ENCODE measurements around the gene OR51B5.
"Not testable (repeated sequence)": the region's sequence is repeated elsewhere in the genome, so short reads cannot be mapped to it uniquely, and the experiment has no call there.

OR51B5 gene

GRCh38 chr11:5343474-5344335 lies at the start of gene OR51B5:
Gene OR51B5 (minus strand): TSS chr11:5343524. CDS start chr11:5343524, 0 bp downstream.
- DNase-seq, result no peak
- Mint-ChIP-seq H3K27ac (no peak within 1 kb of the TSS), H3K9me3 (no peaks in the 10 kb centered on the region), H3K36me3 (no peaks in the 10 kb centered on the region), H3K4me3 (no peak within 1 kb of the TSS), H3K4me1 (no peaks in the 10 kb centered on the region), H3K27me3 (no peaks in the 10 kb centered on the region)
- CTCF ChIA-PET, result no interaction called here

GRCh38 chr11:5390210-5390609 lies 46.9 kb upstream of the OR51B5 start:
- H3K27ac Mint-ChIP-seq, result no peak overlapping the region
- no peaks in the 10 kb centered on the region for H3K27me3 Mint-ChIP-seq
- H3K4me1 Mint-ChIP-seq, result no peaks in the 10 kb centered on the region
- no peaks in the 10 kb centered on the region for H3K36me3 Mint-ChIP-seq
- H3K4me3 Mint-ChIP-seq, result no peak overlapping the region
- CTCF ChIA-PET, result no interaction called here
- H3K9me3 Mint-ChIP-seq, result no peaks in the 10 kb centered on the region
- no peak for DNase-seq

- CTCF ChIA-PET, result no interaction called here
- Mint-ChIP-seq H3K9me3 (no peaks in the 10 kb centered on the region), H3K27me3 (no peaks in the 10 kb centered on the region), H3K4me3 (no peak overlapping the region), H3K36me3 (no peaks in the 10 kb centered on the region), H3K27ac (no peak overlapping the region), H3K4me1 (no peaks in the 10 kb centered on the region)
- no peak for DNase-seq
Observed at GRCh38 chr11:5384335-5384734, 41.0 kb upstream of the OR51B5 start.

- Mint-ChIP-seq H3K27ac (no peak within 1 kb of the TSS), H3K9me3 (no peaks in the 10 kb centered on the region), H3K4me3 (no peak within 1 kb of the TSS), H3K4me1 (no peaks in the 10 kb centered on the region), H3K36me3 (no peaks in the 10 kb centered on the region), H3K27me3 (no peaks in the 10 kb centered on the region)
- CTCF ChIA-PET, result no interaction called here
- no peak for DNase-seq
Observed at GRCh38 chr11:5383576-5383975, 40.3 kb upstream of the OR51B5 start, which contains the start of gene OR51M1. Gene OR51M1 (plus strand): TSS chr11:5383812. CDS start chr11:5389399, 5,587 bp downstream.

GRCh38 chr11:5380740-5381342 lies 37.5 kb upstream of the OR51B5 start:
- Mint-ChIP-seq H3K36me3 (no peaks in the 10 kb centered on the region), H3K9me3 (no peaks in the 10 kb centered on the region), H3K4me1 (no peaks in the 10 kb centered on the region), H3K27ac (no peak overlapping the region), H3K4me3 (no peak overlapping the region), H3K27me3 (no peaks in the 10 kb centered on the region)
- CTCF ChIA-PET, result interaction anchor here (0.9 to 1.4 kb wide), 2 partner anchors 10 to 744 kb away, joined by 3 to 5 read pairs; partner anchors contain the start of gene OR51D1
- DNase-seq, result peak; percentile 37

- H3K36me3 Mint-ChIP-seq, result no peaks in the 10 kb centered on the region
- no peaks in the 10 kb centered on the region for H3K9me3 Mint-ChIP-seq
- no peak for DNase-seq
- peaks cover 3% of the 10 kb centered on the region for H3K27me3 Mint-ChIP-seq
- no peak overlapping the region for H3K27ac Mint-ChIP-seq
- no peak overlapping the region for H3K4me3 Mint-ChIP-seq
- no peaks in the 10 kb centered on the region for H3K4me1 Mint-ChIP-seq
- CTCF ChIA-PET, result no interaction called here
Observed at GRCh38 chr11:5369789-5370188, 26.5 kb upstream of the OR51B5 start.

- H3K27me3 Mint-ChIP-seq, result peaks cover 3% of the 10 kb centered on the region
- no peaks in the 10 kb centered on the region for H3K36me3 Mint-ChIP-seq
- CTCF ChIA-PET, result no interaction called here
- no peak overlapping the region for H3K4me3 Mint-ChIP-seq
- no peak for DNase-seq
- no peaks in the 10 kb centered on the region for H3K9me3 Mint-ChIP-seq
- no peak overlapping the region for H3K27ac Mint-ChIP-seq
- H3K4me1 Mint-ChIP-seq, result no peaks in the 10 kb centered on the region
Observed at GRCh38 chr11:5368502-5369043, 25.2 kb upstream of the OR51B5 start.

- no peak for DNase-seq
- Mint-ChIP-seq H3K4me1 (no peaks in the 10 kb centered on the region), H3K27ac (no peak overlapping the region), H3K27me3 (peaks cover 3% of the 10 kb centered on the region), H3K36me3 (no peaks in the 10 kb centered on the region), H3K4me3 (no peak overlapping the region), H3K9me3 (no peaks in the 10 kb centered on the region)
- CTCF ChIA-PET, result no interaction called here
Observed at GRCh38 chr11:5367448-5368074, 24.2 kb upstream of the OR51B5 start.

- CTCF ChIA-PET, result no interaction called here
- Mint-ChIP-seq H3K36me3 (no peaks in the 10 kb centered on the region), H3K4me1 (no peaks in the 10 kb centered on the region), H3K27ac (no peak overlapping the region), H3K27me3 (peaks cover 3% of the 10 kb centered on the region), H3K9me3 (no peaks in the 10 kb centered on the region), H3K4me3 (no peak overlapping the region)
- DNase-seq, result no peak
Observed at GRCh38 chr11:5366856-5367255, 23.5 kb upstream of the OR51B5 start.

- H3K4me3 Mint-ChIP-seq, CTCF ChIA-PET, H3K9me3 Mint-ChIP-seq, H3K27ac Mint-ChIP-seq, H3K4me1 Mint-ChIP-seq, DNase-seq, H3K27me3 Mint-ChIP-seq, H3K36me3 Mint-ChIP-seq: not testable (repeated sequence)
Observed at GRCh38 chr11:5366365-5366764, 23.0 kb upstream of the OR51B5 start.

- Mint-ChIP-seq H3K36me3 (no peaks in the 10 kb centered on the region), H3K9me3 (no peaks in the 10 kb centered on the region), H3K27ac (no peak overlapping the region), H3K4me3 (no peak overlapping the region), H3K27me3 (peaks cover 3% of the 10 kb centered on the region), H3K4me1 (no peaks in the 10 kb centered on the region)
- DNase-seq, result no peak
- CTCF ChIA-PET, result no interaction called here
Observed at GRCh38 chr11:5364214-5364613, 20.9 kb upstream of the OR51B5 start.

- CTCF ChIA-PET, result no interaction called here
- Mint-ChIP-seq H3K36me3 (no peaks in the 10 kb centered on the region), H3K9me3 (no peaks in the 10 kb centered on the region), H3K27ac (no peak overlapping the region), H3K4me3 (no peak overlapping the region), H3K4me1 (no peaks in the 10 kb centered on the region), H3K27me3 (peaks cover 3% of the 10 kb centered on the region)
- DNase-seq, result no peak
Observed at GRCh38 chr11:5363679-5364078, 20.4 kb upstream of the OR51B5 start.

- no peaks in the 10 kb centered on the region for H3K9me3 Mint-ChIP-seq
- no peak overlapping the region for H3K4me3 Mint-ChIP-seq
- no peak overlapping the region for H3K27ac Mint-ChIP-seq
- CTCF ChIA-PET, result no interaction called here
- H3K4me1 Mint-ChIP-seq, result no peaks in the 10 kb centered on the region
- DNase-seq, result no peak
- peaks cover 3% of the 10 kb centered on the region for H3K27me3 Mint-ChIP-seq
- no peaks in the 10 kb centered on the region for H3K36me3 Mint-ChIP-seq
Observed at GRCh38 chr11:5362017-5362625, 18.8 kb upstream of the OR51B5 start.

GRCh38 chr11:5356031-5356430 lies 12.7 kb upstream of the OR51B5 start:
- H3K4me3 Mint-ChIP-seq, CTCF ChIA-PET, H3K4me1 Mint-ChIP-seq, DNase-seq, H3K9me3 Mint-ChIP-seq, H3K27me3 Mint-ChIP-seq, H3K36me3 Mint-ChIP-seq, H3K27ac Mint-ChIP-seq: not testable (repeated sequence)

Measured in activated naive CD4-positive, alpha-beta T cell treated with anti-CD3 and anti-CD28 coated beads, Interleukin-2, amount 10 ng/mL, durations not matched to agents 7 days and 5 days (primary cell).